ENCODE results near the gene PNLIPRP2.

Gene PNLIPRP2

DNA sequence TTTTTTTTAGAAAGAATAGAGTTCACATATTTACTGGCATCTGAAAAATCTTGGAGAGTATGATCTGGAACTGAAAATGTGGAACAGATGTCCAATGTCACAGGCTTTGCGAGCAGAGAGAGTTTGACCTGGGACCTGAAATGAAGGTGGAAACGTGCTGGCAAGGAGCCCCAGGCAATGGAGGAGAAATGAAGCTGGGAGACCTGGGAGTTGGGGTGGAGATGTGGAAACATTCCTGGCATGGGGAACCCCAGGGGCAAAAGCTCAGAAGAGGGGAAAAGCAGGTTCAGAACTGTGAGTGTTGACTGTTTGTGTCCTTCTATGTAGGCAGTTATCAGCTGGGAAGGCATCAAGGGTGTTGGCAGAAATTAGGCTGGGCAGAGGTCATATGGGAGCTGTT is 7.3 kb upstream of the PNLIPRP2 start:
- no peak for DNase-seq

DNA sequence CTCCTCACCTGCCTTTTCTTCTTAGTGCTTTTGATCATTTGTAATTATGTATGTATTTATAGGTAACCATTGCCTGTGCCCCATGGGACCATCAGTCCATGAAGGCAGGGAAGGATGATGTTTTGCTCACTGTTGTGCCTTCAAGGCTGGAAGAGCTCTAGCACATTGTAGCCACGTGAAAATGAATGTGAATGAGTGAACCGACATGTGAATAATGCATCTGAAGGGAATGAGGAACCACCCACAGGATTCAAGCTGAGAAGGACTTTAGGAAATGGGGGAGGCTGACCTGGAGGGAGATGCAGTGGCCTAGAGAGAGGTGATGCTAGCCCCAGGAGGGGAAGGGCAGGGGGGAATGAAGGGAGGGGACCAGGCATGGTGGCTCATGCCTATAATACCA is 6.0 kb upstream of the PNLIPRP2 start:
- no peak for DNase-seq

DNA sequence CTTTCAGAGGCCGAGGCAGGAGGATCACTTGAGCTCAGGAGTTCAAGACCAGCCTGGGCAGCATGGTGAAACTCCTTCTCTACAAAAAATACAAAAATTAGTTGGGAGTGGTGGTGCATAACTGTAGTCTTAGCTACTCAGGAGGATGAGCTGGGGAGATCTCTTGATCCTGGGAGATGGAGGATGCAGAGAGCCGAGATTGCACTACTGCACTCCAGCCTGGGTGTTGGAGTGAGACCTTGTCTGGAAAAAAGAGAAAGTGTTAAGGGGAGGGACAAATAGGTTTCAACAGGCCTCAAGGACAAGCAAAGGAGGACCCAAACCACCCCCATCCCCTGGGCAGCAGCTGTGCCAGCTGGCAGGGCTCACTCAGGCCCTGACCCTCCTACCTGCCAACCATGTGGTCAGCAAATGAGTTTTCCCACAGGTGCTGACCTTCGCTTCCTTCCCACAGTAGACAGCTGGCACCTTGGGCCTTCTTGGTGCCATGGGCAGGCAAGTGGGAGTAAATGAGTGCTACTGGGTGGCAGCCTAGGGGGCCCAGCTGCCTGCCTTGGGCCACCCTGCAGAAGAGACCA is 5.5 kb upstream of the PNLIPRP2 start:
- DNase-seq = no peak

DNA sequence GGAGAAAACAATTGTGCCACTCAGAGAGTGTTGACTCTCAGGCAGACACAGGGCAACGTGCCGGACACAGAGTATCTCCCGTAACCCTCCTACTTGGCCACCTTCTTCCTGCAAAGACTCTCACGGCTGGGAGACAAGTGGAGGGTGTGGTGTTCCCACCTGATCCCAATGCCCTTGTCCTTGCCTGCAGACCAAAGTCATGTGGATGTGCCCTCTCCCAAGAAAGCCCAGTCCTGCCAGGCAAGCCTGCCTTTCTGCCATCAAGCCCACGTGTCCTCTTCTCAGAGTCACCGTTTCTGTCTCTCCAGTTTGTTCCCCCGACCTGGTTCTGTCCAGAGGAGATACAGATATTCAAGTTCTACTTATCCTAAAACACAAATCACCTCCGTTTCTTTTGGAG is 723 bp downstream of the PNLIPRP2 start:
- no peak for DNase-seq

DNA sequence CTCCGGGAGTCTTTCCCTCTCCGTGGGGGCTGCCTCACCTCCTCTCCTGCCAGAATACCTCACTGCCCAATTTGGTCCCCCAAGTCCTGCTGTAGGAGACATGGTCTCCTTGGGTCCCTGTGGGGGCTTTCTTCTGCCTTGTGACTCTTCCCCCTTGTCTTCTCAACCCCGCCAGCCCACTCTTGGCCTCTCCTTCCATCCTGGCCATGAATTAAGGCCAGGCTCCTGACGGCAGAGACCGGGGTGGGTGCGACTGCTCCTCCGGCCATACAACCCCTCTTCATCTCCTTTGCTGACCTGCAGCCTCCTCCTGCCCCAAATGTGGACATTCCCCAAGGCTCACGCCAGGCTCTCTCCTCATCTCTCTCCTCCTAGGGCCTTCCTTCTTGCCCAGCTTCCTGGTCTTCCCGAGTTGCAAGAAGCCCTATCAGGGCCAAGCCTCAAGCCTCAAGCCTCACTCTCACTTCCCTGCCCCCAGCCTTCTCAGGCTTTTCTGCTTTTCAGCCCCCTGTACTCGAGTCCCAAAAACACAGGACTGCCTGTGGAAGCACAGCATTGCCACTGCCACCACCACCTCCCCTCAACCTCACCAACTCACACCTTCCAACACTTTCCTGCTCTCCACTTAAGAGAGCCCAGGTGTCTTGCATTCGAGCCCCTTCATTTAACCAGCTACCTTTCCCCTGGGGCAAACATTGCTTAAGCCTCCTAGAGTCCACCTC is 1.3 kb downstream of the PNLIPRP2 start:
- no peak for DNase-seq

DNA sequence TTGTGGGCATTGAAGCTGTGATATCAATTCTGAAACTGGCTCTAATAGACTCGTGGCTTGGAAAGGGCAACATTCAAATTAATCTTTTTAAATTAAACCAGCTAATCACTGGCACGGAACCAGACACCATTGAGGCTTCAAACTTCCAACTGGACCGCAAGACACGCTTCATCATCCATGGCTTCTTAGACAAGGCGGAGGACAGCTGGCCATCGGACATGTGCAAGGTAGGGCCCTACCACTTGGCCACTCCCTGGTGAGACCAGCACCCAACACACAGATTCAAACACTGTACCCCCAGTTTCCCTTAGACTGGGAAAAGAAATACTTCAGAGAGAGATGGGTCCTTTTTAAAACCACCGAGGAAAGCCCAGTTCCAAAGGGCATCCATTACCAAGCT is 5.1 kb downstream of the PNLIPRP2 start:
- DNase-seq = no peak

DNA sequence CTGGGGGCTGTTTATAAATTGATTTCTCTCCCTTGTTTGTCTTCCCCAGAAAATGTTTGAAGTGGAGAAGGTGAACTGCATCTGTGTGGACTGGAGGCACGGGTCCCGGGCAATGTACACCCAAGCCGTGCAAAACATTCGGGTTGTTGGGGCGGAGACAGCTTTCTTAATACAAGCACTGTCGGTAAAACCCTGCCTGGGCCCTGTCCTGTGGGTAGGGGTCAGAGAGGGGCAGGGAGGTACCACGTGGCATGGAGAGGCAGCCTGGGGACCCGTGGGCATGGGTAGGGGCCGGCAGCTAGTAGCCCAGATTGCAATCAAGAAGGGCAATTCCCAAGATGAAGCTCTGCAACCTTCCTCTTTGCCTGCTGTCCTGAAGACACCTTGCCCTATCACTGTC is 6.1 kb downstream of the PNLIPRP2 start:
- DNase-seq = no peak

DNA sequence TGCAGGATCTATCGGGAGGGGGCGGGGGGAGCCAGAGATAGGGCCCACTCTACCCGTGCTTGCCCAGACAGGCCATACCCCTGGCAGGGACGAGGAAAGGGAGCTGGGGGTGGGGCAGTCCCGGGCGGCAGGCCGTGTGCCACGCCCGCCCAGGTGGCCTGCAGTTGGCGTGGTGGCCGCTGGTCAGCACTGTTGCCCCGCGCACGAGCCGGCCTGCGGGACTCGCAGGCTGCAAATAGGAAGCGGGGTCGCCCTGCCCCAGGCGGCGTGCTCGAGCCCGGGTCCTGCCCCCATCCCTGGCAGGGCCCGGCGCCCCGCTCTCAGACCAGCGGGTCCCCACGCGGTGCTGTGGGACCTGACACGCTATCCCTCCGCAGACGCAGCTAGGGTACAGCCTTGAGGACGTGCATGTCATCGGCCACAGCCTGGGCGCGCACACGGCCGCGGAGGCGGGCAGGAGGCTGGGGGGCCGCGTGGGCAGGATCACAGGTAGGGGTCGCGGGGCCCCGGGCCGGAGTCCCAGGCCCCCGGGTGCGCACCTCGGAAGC is 6.7 kb downstream of the PNLIPRP2 start:
- no peak for DNase-seq

DNA sequence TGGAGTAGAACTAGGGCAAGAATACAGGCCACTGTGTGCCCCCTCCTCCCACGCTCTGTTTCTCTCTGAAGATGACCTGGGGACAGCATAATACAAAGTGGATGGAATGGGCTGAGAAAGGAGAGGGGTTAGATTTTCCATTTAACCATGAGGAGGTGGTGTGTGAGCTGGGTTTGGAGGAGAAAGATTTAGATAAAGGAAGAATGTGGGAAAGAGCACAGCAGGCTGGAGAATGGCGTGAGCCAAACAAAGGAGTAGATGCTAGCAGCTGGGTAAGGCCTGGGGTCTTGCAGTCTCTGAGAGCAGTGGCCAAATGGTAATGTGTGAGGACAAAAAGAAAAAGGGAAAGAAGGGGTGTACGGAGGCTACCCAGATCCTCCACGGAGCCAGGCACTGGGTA is 8.6 kb downstream of the PNLIPRP2 start:
- no peak for DNase-seq

DNA sequence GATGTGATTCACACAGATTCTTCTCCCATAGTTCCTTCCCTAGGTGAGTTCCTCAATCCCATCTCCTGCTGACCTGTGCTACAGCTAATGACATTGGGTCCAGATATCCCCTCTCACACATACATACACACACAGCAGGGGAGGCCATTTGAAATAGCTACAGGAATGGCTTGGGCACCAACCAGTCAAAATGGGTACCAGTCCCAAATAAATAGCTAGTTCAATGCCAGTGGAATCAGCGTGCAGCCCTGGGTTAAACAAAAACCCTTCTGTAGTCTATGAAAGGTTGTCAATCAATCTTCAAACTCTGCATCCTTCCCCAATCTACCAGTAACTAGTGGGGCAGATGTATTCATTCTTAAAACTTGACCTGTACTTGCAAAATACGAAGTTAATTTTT is 9.3 kb downstream of the PNLIPRP2 start:
- DNase-seq = no peak

DNA sequence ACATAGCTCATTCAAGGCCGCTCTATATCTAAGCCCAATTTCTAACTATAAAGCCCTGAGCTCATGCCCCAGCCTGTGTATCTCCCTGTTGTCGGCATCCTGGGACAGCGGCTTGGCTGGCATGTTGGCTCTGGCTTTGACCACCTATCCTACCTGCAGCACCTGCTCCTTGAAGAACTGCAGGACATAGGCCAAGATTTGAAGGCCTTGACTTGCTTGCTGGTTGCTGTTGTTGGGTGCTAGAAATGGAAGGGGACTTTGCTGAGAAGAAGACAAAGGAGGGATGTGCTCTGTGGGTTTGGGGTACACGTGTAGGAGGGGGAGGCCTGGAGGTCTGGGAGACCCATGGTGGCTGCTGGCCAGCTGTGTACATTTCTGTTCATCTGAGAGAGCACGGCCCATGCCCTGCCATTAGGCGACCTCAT is 11.1 kb downstream of the PNLIPRP2 start:
- no peak for DNase-seq

DNA sequence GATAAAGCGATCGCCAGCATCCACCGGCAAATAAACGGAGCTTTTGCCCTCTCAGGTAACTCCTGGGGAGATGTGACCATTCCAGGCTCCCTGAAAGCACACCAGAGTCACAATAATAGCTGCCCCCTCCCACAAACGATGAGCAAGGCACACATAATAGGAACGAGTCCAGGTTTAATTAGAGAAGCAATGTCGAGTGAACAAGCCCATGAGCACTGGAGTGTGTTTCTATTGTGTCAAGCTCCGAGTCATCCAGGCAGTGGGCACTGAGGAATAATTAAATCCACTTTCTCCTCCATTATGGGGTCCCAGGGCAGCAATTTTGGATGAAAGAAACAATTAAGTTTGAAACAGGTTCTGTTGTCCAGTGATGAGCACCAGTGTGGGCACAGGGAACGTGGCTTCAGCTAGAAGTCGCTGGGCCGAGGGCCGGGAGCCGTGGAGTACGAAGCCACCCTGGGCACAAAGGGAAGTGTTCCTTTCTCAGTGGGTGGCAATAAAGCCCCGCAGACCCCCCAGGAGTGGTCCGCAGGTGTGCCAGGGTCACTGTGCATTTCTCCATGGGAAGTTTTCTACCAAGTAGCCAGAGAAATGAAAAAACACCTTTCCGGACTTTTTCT is 12.0 kb downstream of the PNLIPRP2 start:
- no peak for DNase-seq

DNA sequence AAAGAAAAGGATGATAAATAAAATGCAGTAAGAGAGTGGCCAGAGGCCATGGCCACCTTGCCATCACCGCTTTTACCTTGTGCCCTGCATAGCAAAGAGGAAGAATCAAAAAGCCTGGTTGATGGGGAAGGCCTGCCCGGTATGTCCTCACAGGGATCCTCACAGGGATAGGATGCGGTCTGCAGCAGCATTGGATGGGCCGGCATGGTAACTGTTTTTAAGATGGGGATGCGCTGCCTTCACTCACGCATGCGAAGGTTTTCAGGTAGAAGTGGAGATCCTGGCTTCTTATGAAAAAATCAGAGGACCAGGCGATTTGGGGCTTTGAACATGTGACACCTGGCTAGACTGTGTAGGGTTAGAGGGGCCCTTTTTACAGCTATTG is 12.5 kb downstream of the PNLIPRP2 start:
- no peak for DNase-seq

DNA sequence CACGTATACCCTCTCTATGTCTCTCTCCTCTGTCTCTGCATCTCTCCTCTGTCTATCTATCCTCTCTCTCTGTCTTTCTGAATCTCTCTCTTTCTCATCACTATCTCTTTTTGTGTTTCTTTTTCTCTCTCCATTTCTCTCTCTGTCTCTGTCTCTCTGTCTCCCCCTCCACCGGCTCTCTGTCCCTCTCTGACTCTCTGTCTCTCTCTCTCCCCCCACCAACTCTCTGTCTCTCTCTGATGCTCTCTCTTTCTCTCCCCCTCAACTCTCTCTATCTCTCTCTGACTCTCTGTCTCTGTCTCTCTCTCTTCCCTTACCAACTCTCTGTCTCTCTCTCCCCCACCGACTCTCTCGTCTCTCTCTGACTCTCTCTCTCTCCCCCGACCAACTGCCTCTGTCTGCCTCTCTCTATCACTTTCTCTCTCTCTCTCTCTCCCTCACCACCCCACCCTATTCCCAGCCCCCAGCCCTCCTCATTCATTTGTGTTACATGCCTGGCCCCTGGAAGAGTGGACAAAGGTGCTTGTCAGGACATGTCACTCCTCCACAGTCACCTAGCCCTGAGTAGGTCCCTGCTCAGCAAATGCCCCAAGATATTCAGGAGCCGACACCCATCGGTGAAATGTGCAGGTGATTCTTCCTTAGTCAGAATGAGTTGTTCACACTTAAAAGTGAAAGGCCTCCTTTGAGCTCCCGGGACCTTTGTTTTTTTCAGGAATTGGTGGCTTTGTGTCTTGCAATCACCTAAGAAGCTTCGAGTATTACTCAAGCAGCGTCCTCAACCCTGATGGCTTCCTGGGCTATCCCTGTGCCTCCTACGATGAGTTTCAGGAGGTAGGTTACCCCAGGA is 13.6 kb downstream of the PNLIPRP2 start:
- no peak for DNase-seq

DNA sequence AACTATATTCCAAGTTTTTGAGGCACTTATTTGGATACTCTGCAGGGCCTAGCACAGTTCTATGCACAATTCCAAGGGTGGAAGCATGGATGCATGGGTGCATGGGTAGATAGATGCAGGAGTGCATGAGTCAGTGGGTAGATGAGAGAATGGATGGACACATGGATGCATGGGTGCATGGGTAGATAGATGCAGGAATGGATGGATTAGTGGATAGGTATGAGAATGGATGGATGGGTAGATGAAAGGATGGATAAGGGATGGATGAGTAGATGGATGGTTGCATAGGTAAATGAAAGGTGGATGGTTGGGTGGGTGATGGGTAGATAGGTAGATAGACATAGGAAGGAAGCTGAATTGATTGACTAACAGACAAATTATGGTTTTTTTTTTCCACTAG is 15.6 kb downstream of the PNLIPRP2 start:
- no peak for DNase-seq

DNA sequence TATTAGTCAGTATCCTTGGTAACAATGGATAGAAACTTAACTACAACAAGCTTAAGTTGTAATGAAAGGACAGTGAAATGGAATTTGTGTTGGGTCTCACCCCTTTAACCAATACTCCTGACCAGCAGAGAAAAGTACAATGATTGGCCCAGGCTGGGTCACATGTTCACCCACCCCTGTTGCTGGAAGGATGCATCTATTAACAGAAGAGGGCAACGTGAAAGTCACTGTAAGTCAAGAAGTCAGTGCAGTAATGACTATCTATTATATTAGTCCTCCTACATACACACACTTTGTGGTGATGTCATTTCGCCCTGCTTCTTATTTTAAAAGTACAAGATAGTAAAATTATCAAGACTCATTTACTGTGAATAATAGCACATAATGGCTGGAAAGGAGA is 16.2 kb downstream of the PNLIPRP2 start:
- no peak for DNase-seq

DNA sequence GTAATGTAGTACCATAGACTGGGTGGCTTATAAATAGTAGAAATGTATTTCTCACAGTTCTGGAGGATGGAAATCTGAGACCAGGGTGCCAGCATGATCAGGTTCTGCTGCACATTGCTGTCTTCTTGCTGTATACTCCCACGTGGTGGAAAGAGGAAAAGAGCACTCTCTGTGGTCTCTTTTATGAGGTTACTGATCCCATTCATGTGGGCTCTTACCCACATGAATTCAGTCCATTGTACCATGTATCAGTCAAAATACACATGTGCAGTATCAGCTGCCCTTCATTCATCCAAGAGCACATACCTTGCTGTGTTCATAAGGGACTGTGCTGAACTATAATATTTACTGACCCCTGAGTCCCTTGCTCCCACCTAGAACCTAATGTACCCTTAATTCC is 17.1 kb downstream of the PNLIPRP2 start:
- DNase-seq = no peak

DNA sequence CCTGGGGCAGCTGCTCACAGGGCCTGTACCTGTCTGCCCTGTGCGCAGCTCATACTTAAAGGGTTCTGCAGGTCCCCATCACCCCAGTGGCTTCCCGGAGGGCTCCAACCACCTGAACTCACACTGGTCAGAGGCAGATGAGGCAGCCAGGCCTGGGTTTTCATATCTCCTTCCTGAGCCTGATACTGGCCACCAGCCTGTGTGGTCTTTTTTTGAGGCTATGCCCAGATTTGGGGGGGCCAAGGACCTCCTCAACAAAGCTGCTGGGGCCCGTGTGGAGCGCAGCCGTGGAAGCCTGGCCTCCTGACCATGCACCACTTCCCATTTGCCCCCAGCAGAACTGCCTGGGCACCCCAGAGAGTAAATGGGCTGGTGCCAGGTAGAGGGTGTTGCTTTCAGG is 25.7 kb downstream of the PNLIPRP2 start:
- DNase-seq = no peak

DNA sequence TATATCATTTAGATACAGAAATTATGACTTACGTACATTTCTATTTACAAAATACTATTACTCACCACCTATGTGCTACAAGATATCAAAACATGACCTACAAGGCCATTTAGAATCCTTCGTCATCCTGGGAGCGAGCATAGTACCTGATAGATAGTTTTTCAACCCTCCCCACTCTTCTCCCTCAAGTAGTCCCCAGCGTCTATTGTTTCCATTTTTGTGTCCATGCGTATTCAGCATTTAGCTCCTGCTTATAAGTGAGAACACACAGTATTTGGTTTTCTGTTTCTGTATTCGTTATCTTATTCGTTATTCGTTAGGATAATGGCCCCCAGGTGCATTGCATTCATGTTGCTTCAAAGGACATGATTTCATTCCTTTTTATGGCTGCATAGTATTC is 28.1 kb downstream of the PNLIPRP2 start:
- DNase-seq = no peak

DNA sequence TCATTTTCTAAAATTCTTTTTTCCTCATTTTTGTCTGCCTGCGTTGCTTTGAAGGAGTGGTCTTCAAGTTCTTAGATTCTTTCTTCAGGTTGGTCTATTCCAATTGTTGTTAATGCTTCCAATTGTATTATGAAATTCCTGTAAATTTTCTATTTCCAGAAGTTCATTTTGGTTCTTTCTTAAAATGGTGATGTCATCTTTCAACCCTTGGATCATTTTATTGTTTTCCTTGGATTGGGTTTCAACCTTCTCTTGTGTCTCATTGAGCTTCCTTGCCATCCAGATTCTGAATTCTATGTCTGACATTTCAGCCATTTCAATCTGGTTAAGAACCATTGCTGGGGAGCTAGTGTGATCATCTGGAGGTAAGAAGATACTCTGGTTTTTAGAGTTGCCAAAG is 33.1 kb downstream of the PNLIPRP2 start:
- no peak for DNase-seq

DNA sequence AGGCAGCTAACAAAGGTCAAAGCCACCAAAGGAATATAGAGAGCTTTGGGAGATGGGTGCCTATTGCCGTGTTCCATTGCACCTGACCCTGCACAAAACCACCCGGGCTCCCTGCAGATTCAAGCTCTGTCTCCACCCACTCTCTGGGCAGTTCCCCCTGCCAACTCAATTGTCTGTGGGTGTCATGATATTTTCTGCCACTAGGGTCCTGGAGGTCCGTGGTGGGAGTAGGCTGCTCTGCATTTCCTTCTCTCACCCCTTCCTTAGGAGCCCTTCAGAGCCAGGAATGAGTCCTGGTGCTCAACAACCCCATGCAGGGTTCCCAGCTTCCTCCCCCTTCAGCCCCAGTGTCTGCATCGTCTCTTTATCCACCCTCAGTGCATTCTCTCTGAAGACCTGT is 34.1 kb downstream of the PNLIPRP2 start:
- no peak for DNase-seq

DNA sequence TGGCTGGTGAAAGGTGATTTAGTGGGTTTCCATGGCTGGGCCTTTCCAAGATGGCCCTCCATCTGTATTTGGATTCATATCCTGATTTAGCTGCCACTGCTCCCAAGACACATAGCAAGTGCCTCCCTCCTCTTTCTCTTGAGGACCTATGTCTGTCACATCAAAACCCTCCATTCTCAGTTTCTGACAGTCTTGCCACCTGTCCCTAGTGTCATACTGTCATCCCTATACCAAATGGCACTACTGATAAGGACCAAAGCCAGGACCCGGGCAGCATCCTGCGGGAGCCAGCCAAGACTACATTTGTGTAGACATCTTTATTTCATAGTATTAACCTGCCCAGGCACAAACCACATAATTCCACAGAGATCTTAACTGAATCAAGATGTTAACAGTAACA is 34.8 kb downstream of the PNLIPRP2 start:
- no peak for DNase-seq

DNA sequence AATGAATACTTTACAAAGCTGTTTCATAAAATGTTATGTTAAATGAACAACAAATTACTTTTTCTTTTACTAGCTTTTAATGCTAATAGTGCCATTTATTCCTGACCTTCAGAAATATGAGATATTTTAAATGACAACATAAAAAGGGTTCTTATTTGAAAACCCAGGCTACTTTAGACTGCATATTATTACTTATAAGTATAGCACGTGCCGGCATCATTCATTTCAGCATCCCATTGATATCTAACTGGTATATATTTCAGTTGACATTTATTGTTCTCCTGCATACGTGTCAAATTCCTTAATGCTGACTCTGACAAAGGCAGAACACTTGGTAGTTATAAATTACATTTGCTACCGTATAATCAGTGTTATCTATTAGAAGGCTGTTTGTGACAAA is 35.3 kb downstream of the PNLIPRP2 start:
- no peak for DNase-seq

Data from stimulated activated CD4-positive, alpha-beta T cell treated with anti-CD3 and anti-CD28 coated beads, Interleukin-4, amount 100 ng/mL, for 1 hour (primary cell).